ENCODE measurements around the gene ANKRD63.
A peak's percentile ranks its signal among the peaks of the same experiment; 100 is the strongest.

Gene ANKRD63

GRCh38 chr15:40312370-40313158, 29.7 kb upstream of the ANKRD63 start:
- DNase-seq: no peak

GRCh38 chr15:40310993-40311392, 28.1 kb upstream of the ANKRD63 start:
- no peak for DNase-seq

GRCh38 chr15:40310001-40310959, 27.4 kb upstream of the ANKRD63 start:
- DNase-seq: peak; percentile 78

GRCh38 chr15:40309344-40309862, 26.5 kb upstream of the ANKRD63 start:
- no peak for DNase-seq

- peak; percentile 77 for DNase-seq
Observed at GRCh38 chr15:40307421-40308211, 24.8 kb upstream of the ANKRD63 start, which contains the start of gene PLCB2. TSS of gene PLCB2 (minus strand) at chr15:40307935. CDS start at chr15:40307672, 263 bp downstream.

- no peak for DNase-seq
Observed at GRCh38 chr15:40306908-40307307, 24.0 kb upstream of the ANKRD63 start.

GRCh38 chr15:40306371-40306770, 23.5 kb upstream of the ANKRD63 start:
- no peak for DNase-seq

GRCh38 chr15:40305281-40305680, 22.4 kb upstream of the ANKRD63 start:
- no peak for DNase-seq

- no peak for DNase-seq
Observed at GRCh38 chr15:40303576-40303975, 20.7 kb upstream of the ANKRD63 start.

GRCh38 chr15:40302981-40303380, 20.1 kb upstream of the ANKRD63 start:
- no peak for DNase-seq

- DNase-seq: no peak
Observed at GRCh38 chr15:40302288-40302886, 19.5 kb upstream of the ANKRD63 start.

GRCh38 chr15:40301467-40302179, 18.8 kb upstream of the ANKRD63 start:
- no peak for DNase-seq

- no peak for DNase-seq
Observed at GRCh38 chr15:40300771-40301170, 17.9 kb upstream of the ANKRD63 start.

GRCh38 chr15:40300367-40300766, 17.5 kb upstream of the ANKRD63 start:
- no peak for DNase-seq

- DNase-seq: no peak
Observed at GRCh38 chr15:40298216-40298935, 15.5 kb upstream of the ANKRD63 start.

GRCh38 chr15:40297356-40297755, 14.5 kb upstream of the ANKRD63 start:
- DNase-seq: no peak

GRCh38 chr15:40296561-40297230, 13.8 kb upstream of the ANKRD63 start:
- DNase-seq: no peak

- no peak for DNase-seq
Observed at GRCh38 chr15:40295877-40296560, 13.2 kb upstream of the ANKRD63 start.

- DNase-seq: no peak
Observed at GRCh38 chr15:40295297-40295696, 12.4 kb upstream of the ANKRD63 start.

Data from activated CD4-positive, alpha-beta T cell treated with anti-CD3 and anti-CD28 coated beads for 48 hours (primary cell).